GM18499 (cell line): ENCODE data around the gene OR4K1.
"Not testable (repeated sequence)": the region's sequence is repeated elsewhere in the genome, so short reads cannot be mapped to it uniquely, and the experiment has no call there.

Experiments
- ATAC-seq: cut with Tn5 transposase; IDR thresholded peaks from one replicate; pipeline ENCODE4 v1.9.1; 2021; ENCODE audit warnings: moderate number of reproducible peaks; ENCODE audit not compliant: insufficient read depth, unreplicated experiment

OR4K1 gene, protein sequence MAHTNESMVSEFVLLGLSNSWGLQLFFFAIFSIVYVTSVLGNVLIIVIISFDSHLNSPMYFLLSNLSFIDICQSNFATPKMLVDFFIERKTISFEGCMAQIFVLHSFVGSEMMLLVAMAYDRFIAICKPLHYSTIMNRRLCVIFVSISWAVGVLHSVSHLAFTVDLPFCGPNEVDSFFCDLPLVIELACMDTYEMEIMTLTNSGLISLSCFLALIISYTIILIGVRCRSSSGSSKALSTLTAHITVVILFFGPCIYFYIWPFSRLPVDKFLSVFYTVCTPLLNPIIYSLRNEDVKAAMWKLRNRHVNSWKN

DNA sequence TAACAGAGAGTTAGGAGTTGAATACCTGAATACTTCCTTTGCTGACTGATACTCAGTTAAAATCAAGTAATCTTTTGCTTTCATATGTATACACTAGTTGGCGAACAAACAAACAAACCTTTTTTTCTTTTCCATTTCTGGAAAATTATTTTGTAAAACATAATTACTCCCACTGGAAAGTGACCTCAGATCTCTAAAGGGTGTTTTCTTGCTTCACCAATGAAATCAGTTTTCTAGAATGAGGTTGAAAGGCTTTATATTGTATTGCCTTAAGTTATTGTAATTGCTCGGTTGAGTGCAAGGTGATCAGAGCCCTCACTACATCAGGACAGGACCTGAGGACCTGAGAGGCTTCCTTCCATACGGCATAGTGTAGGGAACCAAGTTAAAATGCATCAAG lies at the start of gene OR4K1:
OR4K1 (plus strand) TSS at position 301 of the 400 bp plus-strand sequence. CDS start 4,750 bp downstream, outside the sequence.
- ATAC-seq: no peak

DNA sequence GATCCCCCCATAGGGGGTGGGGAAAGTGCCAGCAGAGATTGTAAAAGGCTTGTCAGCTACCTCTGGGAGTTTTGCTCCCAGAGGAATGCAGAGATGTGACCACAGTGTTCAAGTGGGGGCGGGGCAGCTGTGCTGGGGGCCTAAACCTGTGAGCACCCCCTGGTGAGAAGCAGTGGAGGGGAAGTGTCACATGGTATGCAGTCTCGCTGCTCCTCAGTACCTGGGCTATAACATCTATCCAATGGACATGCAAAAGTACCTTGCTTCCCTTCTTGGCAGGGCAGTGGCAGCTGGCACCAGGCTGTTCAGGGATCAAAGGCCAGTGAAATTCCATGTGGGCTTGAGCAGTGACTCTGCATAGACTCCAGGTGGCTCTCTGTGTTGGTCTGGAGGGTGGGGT lies 35.4 kb upstream of the OR4K1 start:
- ATAC-seq: no peak

DNA sequence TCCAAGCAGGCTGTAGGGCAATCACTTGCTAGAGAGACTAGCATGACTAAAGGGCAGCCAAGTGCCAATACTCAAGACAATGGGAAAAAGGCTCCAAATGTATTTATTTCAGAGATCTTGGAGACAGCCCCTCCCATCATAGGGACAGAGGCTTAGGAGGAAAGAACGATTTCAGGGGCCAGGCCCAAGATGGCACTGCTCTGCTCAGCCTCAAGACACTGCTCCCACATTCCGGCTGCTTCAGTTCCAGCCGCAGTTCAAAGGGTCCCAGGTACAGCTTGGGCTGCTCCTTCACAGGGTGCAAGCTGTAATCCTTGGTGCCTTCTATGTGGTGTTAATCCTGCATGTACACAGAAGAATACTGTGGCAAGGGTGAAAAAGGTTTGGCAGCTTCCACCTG lies 29.7 kb upstream of the OR4K1 start:
- ATAC-seq: no peak

DNA sequence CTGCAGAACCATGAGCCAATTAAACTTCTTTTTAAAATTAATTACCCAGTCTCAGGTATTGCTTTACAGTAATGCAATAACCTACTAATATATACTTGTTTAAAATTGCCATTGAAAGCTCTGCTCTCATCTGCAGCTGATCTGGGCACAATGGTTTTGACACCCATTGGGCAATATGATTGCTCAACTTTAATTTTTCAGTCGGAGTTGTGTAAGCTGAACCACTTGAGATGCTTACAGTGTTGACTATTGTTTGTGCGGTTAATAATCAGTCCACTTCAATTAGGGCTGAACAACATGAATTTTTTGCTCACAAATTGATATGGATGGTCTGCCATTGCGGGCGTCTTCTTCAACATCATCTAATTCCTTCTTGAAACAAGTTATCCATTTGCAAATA lies 28.3 kb upstream of the OR4K1 start:
- no peak for ATAC-seq

DNA sequence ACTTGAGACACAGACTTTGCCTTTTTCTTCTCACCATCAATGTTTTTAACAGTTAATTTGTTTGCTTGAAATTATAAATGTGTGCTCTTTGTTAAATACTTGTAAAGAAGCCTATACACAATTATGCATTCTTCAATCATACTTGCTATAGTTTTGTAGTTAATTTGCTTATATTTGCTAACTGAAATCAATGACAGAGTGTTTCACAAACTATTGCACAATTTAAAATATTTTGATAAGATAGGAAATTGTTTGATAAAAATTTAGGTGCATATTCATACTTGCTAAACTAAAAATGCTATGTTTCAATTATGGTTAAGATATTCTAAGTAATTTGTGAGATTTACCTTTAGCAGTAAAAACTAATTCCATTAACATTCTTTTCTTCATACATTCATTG lies 24.1 kb upstream of the OR4K1 start:
- ATAC-seq: no peak

DNA sequence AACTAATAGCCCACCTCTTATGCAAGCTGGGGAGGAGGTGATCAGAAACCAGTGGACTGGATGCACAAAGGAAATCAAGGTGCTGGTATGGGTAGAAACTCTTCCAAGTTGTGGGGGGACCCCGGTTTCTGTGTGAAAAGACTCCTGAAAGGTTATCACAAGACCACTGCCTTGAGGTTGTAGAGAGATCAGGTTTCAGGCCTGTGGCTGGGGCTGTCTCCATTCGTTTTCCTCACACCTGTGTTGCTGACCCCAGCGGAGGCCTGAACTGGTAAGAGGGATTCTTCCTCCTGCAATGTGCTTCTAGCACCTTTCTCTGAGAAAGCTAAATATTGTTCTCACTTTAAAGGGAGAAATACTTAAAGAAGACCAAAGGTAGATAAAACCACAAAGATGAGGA lies 19.6 kb upstream of the OR4K1 start:
- no peak for ATAC-seq

DNA sequence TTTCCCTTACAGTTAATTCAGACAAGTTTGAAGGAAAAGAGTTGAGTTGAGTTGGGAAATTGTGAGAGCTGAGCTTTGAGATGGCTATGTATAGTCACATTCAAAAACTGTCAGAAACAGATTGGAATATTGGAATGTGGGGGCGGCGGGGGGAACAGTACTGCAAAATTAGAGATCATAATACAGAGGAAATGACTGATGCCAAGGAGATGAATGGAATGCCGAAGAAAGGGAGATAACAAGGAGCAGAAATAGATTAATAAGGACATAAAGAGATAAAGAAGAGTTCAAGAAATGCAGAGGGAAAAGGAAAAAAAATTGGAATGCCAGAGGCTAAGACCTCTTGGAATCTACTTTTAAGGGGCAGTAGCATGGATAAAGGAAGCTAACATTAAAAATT lies 13.5 kb upstream of the OR4K1 start:
- ATAC-seq: no peak

DNA sequence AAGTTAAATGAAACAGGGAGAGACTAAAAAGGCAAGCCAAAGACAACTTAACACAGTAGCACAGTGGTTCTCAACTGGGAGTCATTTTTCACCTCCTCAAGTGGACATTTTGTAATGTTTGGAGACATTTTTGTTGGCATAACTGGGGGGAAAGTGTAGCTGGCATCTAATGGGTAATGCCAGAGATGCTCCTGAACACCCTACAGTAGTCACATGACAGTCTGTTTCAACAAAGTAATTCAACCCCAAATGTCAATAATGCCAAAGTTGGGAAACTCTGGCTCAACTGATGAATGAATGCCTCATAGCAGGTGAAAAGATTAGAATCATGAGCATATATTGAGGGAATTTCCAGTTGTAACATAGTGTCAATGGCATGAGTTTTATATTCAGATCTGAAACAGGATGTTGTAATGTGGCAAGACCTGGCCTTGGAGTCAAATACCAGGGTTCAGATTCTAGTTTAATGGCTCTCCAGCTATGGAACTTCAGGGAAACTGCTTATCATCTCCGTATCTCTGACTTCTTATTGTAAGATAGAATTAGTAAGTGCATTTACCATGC lies 12.7 kb upstream of the OR4K1 start:
- ATAC-seq: no peak

DNA sequence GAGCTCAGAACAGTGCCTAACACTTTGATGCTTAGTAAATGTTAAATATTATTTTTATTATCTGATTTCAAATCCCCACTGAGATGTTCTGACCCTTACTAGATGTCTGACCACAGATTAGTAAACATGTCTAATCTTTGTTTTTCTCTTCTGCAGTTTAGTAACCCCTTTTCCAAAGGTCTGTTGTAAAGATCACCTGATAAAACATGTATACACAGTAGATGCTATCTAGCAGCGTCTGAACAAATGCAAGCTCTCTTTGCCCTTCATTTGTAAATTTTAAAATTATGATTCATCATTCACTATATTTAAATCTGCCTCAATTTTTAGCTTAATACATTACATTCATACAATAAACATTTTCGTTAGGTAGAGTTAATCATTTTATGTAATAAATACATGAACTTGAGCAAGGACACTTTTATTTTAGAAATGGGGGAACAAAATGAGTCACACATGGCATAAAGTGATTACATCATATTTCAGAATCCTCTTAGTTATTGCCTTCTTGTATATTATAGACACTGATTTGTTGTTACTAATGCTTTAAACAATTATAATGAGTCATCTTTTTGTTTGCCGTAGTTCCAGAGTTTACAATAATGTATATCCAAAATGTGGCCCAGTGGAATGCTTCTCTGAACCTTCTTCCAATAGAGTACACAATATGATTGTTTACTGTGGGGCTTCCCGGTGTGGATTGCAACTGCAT lies 12.0 kb upstream of the OR4K1 start:
- no peak for ATAC-seq

DNA sequence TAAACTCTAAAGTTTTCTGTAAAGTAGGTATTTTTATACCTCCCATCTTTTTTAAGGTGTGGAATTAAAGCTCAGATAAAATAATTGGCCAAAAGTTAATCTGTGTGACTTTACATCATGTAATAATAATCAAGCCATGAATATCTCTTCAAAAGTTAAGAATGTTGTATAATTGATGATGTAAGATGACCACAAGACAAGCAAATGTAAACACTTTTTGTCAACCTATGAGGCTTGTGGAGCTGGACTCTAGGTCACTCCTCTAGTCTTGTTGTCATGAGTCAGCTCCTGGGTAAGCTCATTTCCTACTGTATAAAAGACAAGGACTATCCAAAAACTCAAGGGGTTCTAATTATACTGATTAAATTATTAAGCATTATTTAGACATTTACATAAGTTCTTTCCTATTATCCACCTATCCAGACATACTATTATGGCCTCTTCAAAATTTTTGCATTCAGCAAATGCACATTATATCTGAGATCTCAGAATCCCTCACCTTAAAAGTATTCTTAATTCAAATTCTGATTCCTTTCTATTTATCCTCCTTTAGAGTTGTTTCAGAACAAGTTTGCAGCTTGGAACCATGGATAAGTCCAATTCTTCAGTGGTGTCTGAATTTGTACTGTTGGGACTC lies 10.6 kb upstream of the OR4K1 start, which contains the start of gene OR4K5:
OR4K5 (plus strand) TSS at position 587 of the 637 bp plus-strand sequence; CDS start at position 587, 0 bp downstream.
- no peak for ATAC-seq

DNA sequence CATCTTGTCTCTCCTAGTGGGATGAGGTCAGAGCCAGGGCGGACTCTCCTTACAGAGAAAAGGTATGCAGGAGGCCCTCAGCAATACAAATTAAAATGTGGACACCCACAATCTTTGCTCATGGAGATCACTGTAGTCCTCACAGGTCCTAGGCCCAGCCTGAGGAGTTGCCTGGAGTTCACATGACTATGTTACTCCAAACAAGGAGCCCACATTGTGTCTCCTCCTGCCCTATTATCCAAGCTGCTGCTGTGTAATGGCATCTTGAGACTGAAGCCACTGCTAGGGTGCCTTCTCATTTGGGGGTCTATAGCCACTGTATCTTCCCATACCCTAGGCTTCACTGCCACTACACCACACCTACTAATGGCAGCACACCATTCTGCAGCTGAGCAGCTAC lies 11.0 kb downstream of the OR4K1 start:
- no peak for ATAC-seq

DNA sequence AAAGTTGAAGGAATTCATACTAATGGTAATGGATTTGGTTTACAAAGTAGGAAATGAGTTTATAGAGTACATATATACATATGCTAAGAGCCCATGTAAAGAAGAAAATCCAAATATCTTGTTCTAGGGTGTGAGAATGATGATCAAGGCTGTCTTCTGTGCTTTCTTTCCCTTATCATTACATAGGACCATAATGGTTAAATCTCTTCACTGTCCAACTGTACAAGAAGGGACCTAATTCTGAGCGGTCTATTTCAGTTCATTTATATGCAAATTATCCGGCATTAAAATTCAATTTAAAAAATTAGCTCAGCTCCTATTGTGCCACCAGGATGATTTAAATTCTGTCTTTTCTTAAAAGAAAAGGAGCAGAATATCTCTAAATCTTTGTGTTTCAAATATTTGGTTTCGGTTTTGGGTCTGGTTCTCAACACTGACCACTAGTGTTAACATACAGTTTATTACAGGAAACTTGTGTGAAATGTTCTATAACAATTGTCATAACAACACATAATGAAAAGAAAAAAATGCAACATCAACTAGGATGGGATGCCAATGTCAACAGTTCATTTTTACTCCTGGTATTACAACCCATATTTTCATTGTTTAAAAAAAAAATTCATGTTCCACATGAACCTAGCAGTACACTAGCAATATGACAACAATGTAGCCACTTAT lies 16.8 kb downstream of the OR4K1 start:
- no peak for ATAC-seq

DNA sequence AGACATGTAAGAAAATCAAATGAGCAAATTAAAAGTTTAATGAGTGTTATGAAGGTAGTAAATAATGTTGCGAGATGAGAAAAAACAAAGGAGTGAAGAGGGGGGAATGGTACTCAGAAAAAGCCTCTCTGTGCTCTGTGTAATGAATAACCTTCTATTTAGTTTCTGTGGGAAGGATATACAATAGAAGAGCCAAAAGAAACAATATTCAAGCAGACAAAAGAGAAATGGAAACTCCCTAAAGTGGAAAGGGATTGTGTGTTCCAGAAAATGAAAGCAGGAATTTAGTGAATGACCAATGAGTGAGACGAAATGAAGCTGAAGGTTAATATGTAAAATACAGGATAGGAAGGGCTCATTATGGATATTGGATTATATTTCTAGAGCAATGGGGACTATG lies 18.5 kb downstream of the OR4K1 start:
- ATAC-seq: no peak

DNA sequence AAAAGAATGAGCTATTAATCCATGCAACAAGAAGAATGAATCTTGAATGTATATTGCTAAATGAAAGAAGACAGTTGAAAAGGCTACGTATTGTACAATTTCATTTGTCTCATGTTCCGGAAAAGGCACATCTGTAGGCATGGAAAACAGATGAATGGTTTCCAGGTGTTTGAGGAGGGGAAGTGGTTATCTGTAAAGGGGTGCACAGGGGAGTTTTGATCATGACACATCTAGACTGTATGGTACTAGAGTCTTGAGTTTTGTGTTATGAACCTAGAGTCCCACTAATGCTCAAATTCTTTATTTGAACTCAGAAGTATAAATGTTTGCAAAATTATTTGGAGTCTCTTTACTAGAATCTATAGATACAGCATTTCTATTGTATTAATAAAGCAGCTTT lies 39.0 kb downstream of the OR4K1 start:
- not testable (repeated sequence) for ATAC-seq

DNA sequence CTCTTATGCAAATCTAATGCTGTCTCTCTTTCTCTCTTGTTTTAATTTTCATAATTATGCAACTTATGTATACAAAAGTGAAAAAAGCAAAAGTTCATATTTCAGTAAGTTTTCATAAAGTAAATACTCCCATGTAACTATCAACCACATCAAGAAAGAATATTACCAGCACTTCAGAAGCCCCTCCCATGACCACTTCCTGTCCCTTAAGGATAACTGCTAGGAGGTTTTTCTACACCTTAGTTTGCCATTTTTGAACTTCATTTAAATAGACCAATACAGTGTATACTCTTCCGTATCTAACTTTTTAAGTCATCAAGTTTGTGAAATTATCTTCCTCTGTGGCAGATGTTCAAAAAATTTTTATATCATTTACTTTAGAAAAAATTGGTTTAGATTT lies 44.1 kb downstream of the OR4K1 start:
- no peak for ATAC-seq

DNA sequence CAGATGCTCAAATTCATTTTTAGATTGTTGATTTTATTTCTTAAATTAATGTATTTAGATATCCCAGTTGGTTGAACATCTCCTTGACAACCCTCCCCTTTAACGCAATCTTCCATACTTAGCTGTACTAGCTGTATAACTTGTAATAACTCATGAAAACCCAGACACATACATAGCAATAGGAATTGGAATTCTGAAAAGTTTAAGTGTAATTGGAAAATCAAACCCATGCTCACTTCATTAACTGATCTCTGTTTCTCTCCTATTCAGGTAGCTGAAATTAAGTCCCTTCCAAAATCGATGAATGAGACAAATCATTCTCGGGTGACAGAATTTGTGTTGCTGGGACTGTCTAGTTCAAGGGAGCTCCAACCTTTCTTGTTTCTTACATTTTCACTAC lies 44.6 kb downstream of the OR4K1 start, which contains the start of gene OR4K15:
OR4K15 (plus strand) TSS at position 301 of the 400 bp plus-strand sequence; CDS start at position 301, 0 bp downstream.
- no peak for ATAC-seq
